ENCODE measurements around the gene SMAD3.

DNA sequence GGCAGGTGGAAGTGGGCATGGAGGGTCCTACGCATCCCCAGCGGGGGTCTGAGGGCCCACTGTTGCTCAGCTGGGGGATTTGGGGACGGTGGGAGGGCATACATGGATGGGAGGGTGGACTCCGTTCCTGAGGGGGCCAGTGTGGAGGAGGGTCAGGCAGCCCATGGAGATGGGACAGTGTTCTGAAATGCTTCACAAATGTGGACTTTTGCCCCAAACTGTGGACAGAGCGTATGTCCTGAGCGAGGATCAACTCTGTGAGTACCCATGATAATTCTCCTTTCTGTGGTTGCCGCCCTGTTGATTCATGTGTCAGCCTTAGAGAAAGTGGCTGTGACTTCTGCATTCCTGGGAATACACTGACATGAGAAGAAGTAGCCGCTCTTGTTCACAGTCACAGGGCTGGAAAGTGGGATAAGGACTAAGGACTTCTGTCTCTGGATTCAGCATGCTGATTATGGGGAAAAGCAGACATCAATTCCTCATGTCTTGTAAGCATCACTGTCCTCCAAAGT is 33.4 kb downstream of the SMAD3 start:
- TF ChIP-seq, protein P1, sequence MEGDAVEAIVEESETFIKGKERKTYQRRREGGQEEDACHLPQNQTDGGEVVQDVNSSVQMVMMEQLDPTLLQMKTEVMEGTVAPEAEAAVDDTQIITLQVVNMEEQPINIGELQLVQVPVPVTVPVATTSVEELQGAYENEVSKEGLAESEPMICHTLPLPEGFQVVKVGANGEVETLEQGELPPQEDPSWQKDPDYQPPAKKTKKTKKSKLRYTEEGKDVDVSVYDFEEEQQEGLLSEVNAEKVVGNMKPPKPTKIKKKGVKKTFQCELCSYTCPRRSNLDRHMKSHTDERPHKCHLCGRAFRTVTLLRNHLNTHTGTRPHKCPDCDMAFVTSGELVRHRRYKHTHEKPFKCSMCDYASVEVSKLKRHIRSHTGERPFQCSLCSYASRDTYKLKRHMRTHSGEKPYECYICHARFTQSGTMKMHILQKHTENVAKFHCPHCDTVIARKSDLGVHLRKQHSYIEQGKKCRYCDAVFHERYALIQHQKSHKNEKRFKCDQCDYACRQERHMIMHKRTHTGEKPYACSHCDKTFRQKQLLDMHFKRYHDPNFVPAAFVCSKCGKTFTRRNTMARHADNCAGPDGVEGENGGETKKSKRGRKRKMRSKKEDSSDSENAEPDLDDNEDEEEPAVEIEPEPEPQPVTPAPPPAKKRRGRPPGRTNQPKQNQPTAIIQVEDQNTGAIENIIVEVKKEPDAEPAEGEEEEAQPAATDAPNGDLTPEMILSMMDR (IDR thresholded peaks at IDR 0.05 in 2 of 3, conservative IDR thresholded peaks at IDR 0.05 in 1 of 3; ENCODE audit: borderline replicate concordance in 1 of 3, insufficient read depth in 1 of 3, low read depth in 2 of 3, low read length in 2 of 3) = no peak
- no peak for TF ChIP-seq ZFX (IDR thresholded peaks at IDR 0.05)
- no peak for TF ChIP-seq ZNF274 (IDR thresholded peaks at IDR 0.05; ENCODE audit: low read depth, low read length)
- TF ChIP-seq, protein P2, sequence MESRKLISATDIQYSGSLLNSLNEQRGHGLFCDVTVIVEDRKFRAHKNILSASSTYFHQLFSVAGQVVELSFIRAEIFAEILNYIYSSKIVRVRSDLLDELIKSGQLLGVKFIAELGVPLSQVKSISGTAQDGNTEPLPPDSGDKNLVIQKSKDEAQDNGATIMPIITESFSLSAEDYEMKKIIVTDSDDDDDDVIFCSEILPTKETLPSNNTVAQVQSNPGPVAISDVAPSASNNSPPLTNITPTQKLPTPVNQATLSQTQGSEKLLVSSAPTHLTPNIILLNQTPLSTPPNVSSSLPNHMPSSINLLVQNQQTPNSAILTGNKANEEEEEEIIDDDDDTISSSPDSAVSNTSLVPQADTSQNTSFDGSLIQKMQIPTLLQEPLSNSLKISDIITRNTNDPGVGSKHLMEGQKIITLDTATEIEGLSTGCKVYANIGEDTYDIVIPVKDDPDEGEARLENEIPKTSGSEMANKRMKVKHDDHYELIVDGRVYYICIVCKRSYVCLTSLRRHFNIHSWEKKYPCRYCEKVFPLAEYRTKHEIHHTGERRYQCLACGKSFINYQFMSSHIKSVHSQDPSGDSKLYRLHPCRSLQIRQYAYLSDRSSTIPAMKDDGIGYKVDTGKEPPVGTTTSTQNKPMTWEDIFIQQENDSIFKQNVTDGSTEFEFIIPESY (IDR thresholded peaks at IDR 0.05; ENCODE audit: extremely low read depth, insufficient replicate concordance, low read length) = no peak
- TF ChIP-seq, protein P3, sequence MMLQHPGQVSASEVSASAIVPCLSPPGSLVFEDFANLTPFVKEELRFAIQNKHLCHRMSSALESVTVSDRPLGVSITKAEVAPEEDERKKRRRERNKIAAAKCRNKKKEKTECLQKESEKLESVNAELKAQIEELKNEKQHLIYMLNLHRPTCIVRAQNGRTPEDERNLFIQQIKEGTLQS (IDR thresholded peaks at IDR 0.05) = no peak
- no peak for TF ChIP-seq CBX3 (IDR thresholded peaks at IDR 0.05; ENCODE audit: low read depth)
- TF ChIP-seq POLR2AphosphoS5 (IDR thresholded peaks at IDR 0.05; ENCODE audit: low read depth, low read length) = no peak
- TF ChIP-seq, protein P4, sequence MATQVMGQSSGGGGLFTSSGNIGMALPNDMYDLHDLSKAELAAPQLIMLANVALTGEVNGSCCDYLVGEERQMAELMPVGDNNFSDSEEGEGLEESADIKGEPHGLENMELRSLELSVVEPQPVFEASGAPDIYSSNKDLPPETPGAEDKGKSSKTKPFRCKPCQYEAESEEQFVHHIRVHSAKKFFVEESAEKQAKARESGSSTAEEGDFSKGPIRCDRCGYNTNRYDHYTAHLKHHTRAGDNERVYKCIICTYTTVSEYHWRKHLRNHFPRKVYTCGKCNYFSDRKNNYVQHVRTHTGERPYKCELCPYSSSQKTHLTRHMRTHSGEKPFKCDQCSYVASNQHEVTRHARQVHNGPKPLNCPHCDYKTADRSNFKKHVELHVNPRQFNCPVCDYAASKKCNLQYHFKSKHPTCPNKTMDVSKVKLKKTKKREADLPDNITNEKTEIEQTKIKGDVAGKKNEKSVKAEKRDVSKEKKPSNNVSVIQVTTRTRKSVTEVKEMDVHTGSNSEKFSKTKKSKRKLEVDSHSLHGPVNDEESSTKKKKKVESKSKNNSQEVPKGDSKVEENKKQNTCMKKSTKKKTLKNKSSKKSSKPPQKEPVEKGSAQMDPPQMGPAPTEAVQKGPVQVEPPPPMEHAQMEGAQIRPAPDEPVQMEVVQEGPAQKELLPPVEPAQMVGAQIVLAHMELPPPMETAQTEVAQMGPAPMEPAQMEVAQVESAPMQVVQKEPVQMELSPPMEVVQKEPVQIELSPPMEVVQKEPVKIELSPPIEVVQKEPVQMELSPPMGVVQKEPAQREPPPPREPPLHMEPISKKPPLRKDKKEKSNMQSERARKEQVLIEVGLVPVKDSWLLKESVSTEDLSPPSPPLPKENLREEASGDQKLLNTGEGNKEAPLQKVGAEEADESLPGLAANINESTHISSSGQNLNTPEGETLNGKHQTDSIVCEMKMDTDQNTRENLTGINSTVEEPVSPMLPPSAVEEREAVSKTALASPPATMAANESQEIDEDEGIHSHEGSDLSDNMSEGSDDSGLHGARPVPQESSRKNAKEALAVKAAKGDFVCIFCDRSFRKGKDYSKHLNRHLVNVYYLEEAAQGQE (IDR thresholded peaks at IDR 0.05; ENCODE audit: low read depth) = no peak
- TF ChIP-seq ELF1 (IDR thresholded peaks at IDR 0.05; ENCODE audit: borderline replicate concordance, low read depth) = no peak
- no peak for TF ChIP-seq YY1 (IDR thresholded peaks at IDR 0.05; ENCODE audit: extremely low read depth, insufficient replicate concordance, low read depth, low read length)
- no peak for TF ChIP-seq SRF (IDR thresholded peaks at IDR 0.05; ENCODE audit: low read depth)
- TF ChIP-seq SIN3A (IDR thresholded peaks at IDR 0.05; ENCODE audit: low read depth) = no peak
- no peak for TF ChIP-seq JUND (IDR thresholded peaks at IDR 0.05)
- no peak for TF ChIP-seq EZH2 (IDR thresholded peaks at IDR 0.05)
